GM13976 (cell line): ENCODE results near the gene RPA3.
"Not testable (repeated sequence)": the region's sequence is repeated elsewhere in the genome, so short reads cannot be mapped to it uniquely, and the experiment has no call there.

ENCODE experiments used
- DNase-seq: peaks from one replicate; pipeline ENCODE4 v3.0.0; 2012; ENCODE audit warnings: low spot score
- CTCF ChIP-seq: IDR thresholded peaks from 2 replicates; pipeline ENCODE4 v1.5.1; 2012; ENCODE audit warnings: borderline replicate concordance, mild to moderate bottlenecking; ENCODE audit not compliant: insufficient read depth; ENCODE audit errors: extremely low read depth, missing control alignments, control extremely low read depth
- in situ Hi-C: fragments of 300-500 bp; cut with MboI; formaldehyde crosslinking; loops from one replicate; pipeline ENCODE4 v1.12.0; 2022; ENCODE audit warnings: low sequenced_read_pairs, mixed read lengths, inconsistent platforms; ENCODE audit not compliant: unreplicated experiment

The RPA3 gene

GRCh38 chr7:7688310-7688709, 30.1 kb downstream of the RPA3 start:
- TF ChIP-seq CTCF, result no peak
- no peak for DNase-seq
- in situ Hi-C loops, result no loop called here

DNA sequence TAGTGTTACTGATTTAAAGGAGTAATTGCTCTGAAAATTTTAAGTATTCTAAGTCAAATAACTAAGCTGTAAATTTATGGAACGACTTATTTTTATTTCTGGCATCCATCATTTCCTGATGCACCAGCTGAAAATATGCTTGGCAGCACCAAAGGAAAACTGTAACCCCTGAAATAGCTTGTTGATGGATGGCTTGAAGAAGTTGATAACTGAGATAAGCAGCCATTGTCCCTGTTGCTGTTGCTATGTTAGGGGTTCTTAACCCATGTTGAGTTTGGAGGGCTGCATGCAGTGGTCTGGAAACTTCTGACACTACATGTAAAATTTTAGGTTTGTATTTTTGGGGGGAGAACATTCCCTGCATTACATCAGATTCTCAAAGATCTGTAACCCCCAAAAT, 30.6 kb downstream of the RPA3 start:
- DNase-seq, result no peak
- in situ Hi-C loops, result no loop called here
- no peak for TF ChIP-seq CTCF

DNA sequence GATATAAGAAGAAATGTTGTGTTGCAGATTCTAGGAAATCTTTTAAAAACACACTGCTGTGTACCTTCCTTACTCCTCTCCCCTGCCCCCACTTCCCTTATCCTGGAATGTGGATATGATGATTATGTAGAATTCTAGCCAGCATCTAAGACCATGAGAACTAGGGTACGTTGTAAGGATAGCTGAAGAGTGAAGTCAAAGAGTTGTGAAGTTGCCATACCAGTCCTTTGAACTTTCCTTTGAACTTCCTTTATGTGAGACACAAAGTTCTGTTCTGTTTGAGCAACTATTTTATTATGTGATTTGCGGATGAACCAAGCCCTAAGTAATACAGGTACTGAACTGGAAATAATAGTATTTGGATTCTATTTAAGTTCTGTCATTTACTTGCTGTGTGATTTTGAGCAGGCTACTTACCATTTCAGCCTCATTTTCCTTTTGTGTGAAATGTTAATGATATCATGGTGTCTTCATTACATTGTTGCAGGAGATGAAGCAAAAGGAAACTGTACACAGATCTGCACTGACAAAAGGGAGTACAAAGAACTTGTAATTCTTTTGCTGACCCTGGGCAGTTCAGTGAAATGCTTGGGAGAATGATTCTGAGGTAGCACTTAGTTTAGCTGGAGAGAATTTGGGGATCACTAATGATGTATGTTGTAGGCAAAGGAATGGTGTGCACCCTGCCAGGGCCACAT, 31.4 kb downstream of the RPA3 start:
- in situ Hi-C loops, result no loop called here
- no peak for DNase-seq
- TF ChIP-seq CTCF, result no peak

DNA sequence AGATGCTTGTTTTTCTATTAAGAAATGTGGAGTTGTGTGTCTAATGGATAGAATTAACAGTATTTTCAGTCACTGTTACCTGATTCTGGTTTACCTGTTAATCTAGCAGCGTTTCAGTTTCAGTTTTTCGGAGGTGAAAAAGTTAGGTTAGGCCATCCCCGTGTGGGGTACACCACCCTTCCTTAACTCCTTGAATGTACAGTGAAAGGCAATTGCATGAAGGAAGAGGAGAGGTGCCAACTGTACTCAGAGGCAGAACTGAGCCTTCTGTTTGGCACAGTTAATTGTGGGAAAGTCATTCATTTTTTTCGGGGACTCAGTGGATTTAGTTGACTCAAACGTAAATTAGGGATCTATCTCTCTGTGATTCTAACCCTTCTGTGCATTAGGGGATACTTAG, 35.5 kb downstream of the RPA3 start:
- no peak for DNase-seq
- in situ Hi-C loops, result no loop called here
- no peak for TF ChIP-seq CTCF

- no peak for DNase-seq
- TF ChIP-seq CTCF, result no peak
- in situ Hi-C loops, result no loop called here
Observed at GRCh38 chr7:7681936-7682329, 36.5 kb downstream of the RPA3 start.

GRCh38 chr7:7681191-7681935, 37.0 kb downstream of the RPA3 start:
- in situ Hi-C loops, result no loop called here
- DNase-seq, result peak; percentile 28

GRCh38 chr7:7679640-7680039, 38.8 kb downstream of the RPA3 start:
- DNase-seq, in situ Hi-C loops: not testable (repeated sequence)

More at GRCh38 chr7:7681191-7681935, 37.0 kb downstream of the RPA3 start:
- no peak for TF ChIP-seq CTCF
